ENCODE data around the gene RUNX3.

Gene RUNX3

GRCh38 chr1:24963099-24963872 is 33.2 kb upstream of the RUNX3 start:
- no peak for DNase-seq (ENCODE audit: low read depth in 2 of 2)

GRCh38 chr1:24961961-24962861 is 32.1 kb upstream of the RUNX3 start:
- DNase-seq (ENCODE audit: low read depth in 2 of 2), result no peak

- DNase-seq (ENCODE audit: low read depth in 2 of 2), result no peak
Measured at GRCh38 chr1:24961334-24961733, 31.3 kb upstream of the RUNX3 start.

- DNase-seq (ENCODE audit: low read depth in 2 of 2), result no peak
Measured at GRCh38 chr1:24960071-24960801, 30.2 kb upstream of the RUNX3 start.

- DNase-seq (ENCODE audit: low read depth in 2 of 2), result no peak
Measured at GRCh38 chr1:24959623-24959975, 29.5 kb upstream of the RUNX3 start.

GRCh38 chr1:24958766-24959622 is 28.9 kb upstream of the RUNX3 start:
- DNase-seq (ENCODE audit: low read depth in 2 of 2), result no peak

- DNase-seq (ENCODE audit: low read depth in 2 of 2), result no peak
Measured at GRCh38 chr1:24957808-24958752, 28.0 kb upstream of the RUNX3 start.

GRCh38 chr1:24957016-24957807 is 27.1 kb upstream of the RUNX3 start:
- no peak for DNase-seq (ENCODE audit: low read depth in 2 of 2)

- no peak for DNase-seq (ENCODE audit: low read depth in 2 of 2)
Measured at GRCh38 chr1:24955779-24956365, 25.8 kb upstream of the RUNX3 start.

GRCh38 chr1:24955161-24955560 is 25.1 kb upstream of the RUNX3 start:
- peak; percentile 73 to 76 for DNase-seq (ENCODE audit: low read depth in 2 of 2)

- DNase-seq (ENCODE audit: low read depth in 2 of 2), result no peak
Measured at GRCh38 chr1:24954631-24955030, 24.6 kb upstream of the RUNX3 start.

- no peak for DNase-seq (ENCODE audit: low read depth in 2 of 2)
Measured at GRCh38 chr1:24954022-24954421, 23.9 kb upstream of the RUNX3 start.

GRCh38 chr1:24952413-24952841 is 22.4 kb upstream of the RUNX3 start:
- no peak for DNase-seq (ENCODE audit: low read depth in 2 of 2)

GRCh38 chr1:24951810-24952412 is 21.8 kb upstream of the RUNX3 start:
- DNase-seq (ENCODE audit: low read depth in 2 of 2), result no peak

GRCh38 chr1:24951337-24951736 is 21.3 kb upstream of the RUNX3 start:
- DNase-seq (ENCODE audit: low read depth in 2 of 2), result no peak

- DNase-seq (ENCODE audit: low read depth in 2 of 2), result no peak
Measured at GRCh38 chr1:24949331-24949881, 19.3 kb upstream of the RUNX3 start.

GRCh38 chr1:24948079-24948827 is 18.2 kb upstream of the RUNX3 start:
- no peak for DNase-seq (ENCODE audit: low read depth in 2 of 2)
